ENCODE measurements around the gene ATPAF2.

GRCh38 chr17:17982801-17983200 lies 56.2 kb downstream of the ATPAF2 start:
- TF ChIP-seq EZH2 (IDR thresholded peaks at IDR 0.05; ENCODE audit: low read depth, unreplicated experiment) (no peak), ETS1 (IDR thresholded peaks at IDR 0.05) (no peak), EZH2phosphoT487 (IDR thresholded peaks at IDR 0.05; ENCODE audit: unreplicated experiment) (no peak), POLR2AphosphoS5 (IDR thresholded peaks at IDR 0.05; ENCODE audit: low read depth) (no peak)
- TF ChIP-seq, protein P1, sequence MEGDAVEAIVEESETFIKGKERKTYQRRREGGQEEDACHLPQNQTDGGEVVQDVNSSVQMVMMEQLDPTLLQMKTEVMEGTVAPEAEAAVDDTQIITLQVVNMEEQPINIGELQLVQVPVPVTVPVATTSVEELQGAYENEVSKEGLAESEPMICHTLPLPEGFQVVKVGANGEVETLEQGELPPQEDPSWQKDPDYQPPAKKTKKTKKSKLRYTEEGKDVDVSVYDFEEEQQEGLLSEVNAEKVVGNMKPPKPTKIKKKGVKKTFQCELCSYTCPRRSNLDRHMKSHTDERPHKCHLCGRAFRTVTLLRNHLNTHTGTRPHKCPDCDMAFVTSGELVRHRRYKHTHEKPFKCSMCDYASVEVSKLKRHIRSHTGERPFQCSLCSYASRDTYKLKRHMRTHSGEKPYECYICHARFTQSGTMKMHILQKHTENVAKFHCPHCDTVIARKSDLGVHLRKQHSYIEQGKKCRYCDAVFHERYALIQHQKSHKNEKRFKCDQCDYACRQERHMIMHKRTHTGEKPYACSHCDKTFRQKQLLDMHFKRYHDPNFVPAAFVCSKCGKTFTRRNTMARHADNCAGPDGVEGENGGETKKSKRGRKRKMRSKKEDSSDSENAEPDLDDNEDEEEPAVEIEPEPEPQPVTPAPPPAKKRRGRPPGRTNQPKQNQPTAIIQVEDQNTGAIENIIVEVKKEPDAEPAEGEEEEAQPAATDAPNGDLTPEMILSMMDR (conservative IDR thresholded peaks at IDR 0.05; ENCODE audit: low read depth in 2 of 2) = no peak
